ENCODE results near the gene PELI1.

Gene PELI1

DNA sequence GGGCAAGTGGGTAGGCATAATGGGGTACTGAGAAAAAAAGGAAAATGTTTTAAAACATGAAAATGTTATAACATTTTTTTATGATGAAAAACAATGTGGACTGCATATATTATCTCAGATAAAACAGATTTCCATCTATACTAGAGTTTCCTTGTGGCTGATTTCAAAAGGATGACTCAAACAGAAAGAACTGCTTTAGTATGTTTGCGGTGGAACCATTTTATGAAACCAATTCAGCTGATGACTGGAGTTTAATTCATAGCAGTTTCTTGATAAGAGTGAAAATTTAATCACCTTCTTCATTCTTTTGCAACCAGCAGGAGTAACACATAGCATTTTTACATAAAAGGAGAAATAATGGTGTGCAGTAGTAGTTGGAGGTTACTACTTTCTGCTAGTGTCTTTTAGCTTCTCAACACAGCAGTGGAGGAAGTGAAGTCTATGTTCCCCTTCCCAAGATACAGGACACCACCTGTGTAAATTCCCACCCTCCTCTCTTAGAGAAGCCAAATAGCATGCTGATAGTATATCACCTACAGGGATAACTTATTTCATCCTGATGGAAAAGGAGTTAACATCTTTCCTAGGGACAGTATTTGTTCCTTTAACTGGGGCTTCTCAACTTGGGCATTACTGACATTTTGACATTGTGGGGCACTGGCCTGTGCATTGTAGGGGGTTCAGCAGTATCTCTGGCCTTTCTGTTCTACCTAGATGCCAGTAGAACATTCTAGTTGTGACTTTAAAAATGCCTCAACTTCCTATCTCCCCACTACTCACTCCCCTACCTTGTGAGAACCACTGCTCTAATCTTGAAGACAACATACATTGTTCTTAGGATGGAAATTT is 29.9 kb downstream of the PELI1 start:
- Histone ChIP-seq H3K4me1 (peaks cover 0 to 89% (median 29%) of the 10 kb centered on the region in 4 donors), H3K9me3 (no peaks in the 10 kb centered on the region), H3K4me3 (no peak overlapping the region), H3K36me3 (no peaks in the 10 kb centered on the region), H3K27me3 (no peaks in the 10 kb centered on the region), H3K27ac (no peak overlapping the region)
- TF ChIP-seq, protein P1, sequence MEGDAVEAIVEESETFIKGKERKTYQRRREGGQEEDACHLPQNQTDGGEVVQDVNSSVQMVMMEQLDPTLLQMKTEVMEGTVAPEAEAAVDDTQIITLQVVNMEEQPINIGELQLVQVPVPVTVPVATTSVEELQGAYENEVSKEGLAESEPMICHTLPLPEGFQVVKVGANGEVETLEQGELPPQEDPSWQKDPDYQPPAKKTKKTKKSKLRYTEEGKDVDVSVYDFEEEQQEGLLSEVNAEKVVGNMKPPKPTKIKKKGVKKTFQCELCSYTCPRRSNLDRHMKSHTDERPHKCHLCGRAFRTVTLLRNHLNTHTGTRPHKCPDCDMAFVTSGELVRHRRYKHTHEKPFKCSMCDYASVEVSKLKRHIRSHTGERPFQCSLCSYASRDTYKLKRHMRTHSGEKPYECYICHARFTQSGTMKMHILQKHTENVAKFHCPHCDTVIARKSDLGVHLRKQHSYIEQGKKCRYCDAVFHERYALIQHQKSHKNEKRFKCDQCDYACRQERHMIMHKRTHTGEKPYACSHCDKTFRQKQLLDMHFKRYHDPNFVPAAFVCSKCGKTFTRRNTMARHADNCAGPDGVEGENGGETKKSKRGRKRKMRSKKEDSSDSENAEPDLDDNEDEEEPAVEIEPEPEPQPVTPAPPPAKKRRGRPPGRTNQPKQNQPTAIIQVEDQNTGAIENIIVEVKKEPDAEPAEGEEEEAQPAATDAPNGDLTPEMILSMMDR (IDR thresholded peaks at IDR 0.05) = no peak
- intact Hi-C loops (cut with DNase I; ENCODE audit: low total_unique reads) = no loop called here
- no peak for DNase-seq

DNA sequence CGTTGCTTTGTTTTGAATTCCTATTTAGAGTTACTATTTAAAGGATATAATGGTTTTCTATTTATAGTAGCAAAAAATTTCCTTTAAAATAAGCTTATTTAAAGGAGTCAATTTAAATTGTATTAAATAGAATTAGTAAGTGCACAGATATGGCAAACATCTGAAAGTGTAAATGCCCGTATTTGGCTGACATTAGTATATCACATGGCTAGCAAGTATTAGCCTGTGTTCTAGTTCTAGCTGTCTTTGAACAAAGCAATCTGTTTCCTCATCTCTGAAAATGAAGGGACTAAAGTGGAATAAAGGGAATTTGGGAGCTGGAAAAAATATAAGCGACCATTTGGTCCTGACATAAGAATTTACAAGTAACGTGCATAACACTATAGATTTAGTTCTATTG is 32.2 kb downstream of the PELI1 start:
- TF ChIP-seq, protein P1 (IDR thresholded peaks at IDR 0.05) = no peak
- Histone ChIP-seq H3K4me3 (no peak overlapping the region), H3K27ac (no peak overlapping the region), H3K27me3 (no peaks in the 10 kb centered on the region), H3K36me3 (peaks cover 8 to 9% (median 9%) of the 10 kb centered on the region in 3 donors), H3K4me1 (peaks cover 0 to 78% (median 36%) of the 10 kb centered on the region in 4 donors), H3K9me3 (no peaks in the 10 kb centered on the region)
- no peak for DNase-seq
- intact Hi-C loops (cut with DNase I; ENCODE audit: low total_unique reads) = no loop called here

DNA sequence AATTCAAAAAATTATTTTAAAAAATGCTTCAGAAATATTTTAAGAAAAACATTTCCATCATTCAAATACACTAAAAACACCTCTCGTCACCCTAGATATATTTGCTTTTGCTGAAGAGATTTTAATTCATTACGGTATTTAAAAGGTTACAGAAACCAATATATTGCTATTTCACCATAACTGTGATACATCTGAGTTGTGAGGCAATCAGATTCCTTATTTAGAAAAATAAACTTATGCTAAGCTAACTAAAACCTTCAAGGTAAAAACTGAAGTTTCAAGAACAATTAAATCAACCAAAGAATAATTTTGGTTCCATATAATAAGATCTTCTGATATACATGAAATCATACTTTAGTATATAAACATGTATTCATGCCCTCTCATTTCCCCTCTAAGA is 32.8 kb downstream of the PELI1 start:
- H3K4me1 ChIP-seq = peaks cover 0 to 73% (median 30%) of the 10 kb centered on the region in 4 donors
- H3K27me3 ChIP-seq = no peaks in the 10 kb centered on the region
- H3K36me3 ChIP-seq = peaks cover 12 to 15% (median 14%) of the 10 kb centered on the region in 3 donors
- no peak overlapping the region for H3K4me3 ChIP-seq
- H3K27ac ChIP-seq = no peak overlapping the region
- no peaks in the 10 kb centered on the region for H3K9me3 ChIP-seq
- no peak for DNase-seq
- TF ChIP-seq, protein P1 (IDR thresholded peaks at IDR 0.05) = no peak
- intact Hi-C loops (cut with DNase I; ENCODE audit: low total_unique reads) = no loop called here

DNA sequence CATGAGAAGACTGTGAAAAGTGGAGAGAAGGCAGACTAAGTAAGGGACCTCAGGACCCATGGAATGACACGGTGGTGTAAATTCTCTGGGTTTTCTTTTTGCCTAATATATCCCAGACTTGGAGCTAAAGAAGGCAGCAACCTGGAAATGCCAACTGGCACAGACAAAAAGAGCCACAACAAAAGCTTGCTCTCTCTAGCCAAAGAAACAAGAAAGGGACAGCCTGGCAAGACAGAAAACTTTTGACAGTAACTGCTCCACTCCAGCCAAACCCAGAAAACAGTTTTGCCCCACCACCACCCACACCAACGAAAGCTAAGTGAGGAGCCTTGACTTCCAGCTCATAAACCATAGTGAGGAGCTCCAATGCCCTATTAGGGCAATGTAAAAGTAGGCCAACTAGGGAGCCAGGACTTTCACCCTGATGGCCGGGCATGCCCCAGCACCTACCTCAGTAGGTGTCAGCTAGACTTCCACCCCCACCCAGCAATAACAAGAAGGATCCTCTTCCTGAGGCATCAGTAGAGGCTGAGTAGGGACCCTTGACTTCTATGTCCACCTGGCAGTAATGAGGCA is 35.5 kb downstream of the PELI1 start:
- H3K9me3 ChIP-seq = no peaks in the 10 kb centered on the region
- H3K36me3 ChIP-seq = peaks cover 12 to 21% (median 20%) of the 10 kb centered on the region in 3 donors
- no peak overlapping the region for H3K4me3 ChIP-seq
- intact Hi-C loops (cut with DNase I; ENCODE audit: low total_unique reads) = no loop called here
- peaks cover 0 to 62% (median 16%) of the 10 kb centered on the region in 4 donors for H3K4me1 ChIP-seq
- H3K27me3 ChIP-seq = no peaks in the 10 kb centered on the region
- DNase-seq = no peak
- no peak overlapping the region for H3K27ac ChIP-seq
- TF ChIP-seq, protein P1 (IDR thresholded peaks at IDR 0.05) = no peak

DNA sequence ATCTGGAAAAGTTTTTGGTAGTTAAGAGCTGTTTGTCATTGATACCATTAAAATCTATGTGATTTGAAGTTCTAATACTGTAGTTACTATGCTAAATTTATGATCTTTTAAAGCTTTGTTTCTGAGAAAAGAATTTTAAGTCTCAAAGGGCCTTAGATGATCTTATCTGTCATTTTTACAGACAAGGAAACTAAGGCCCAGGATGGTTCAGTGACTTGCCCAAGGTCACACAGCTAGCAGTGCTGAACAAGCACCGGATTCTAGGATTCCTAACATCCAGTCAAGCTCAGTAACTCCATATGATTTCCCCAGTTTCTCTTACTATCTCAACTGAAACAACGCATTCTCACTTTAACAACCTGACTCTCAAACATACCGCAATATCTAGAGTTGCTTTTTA is 37.7 kb downstream of the PELI1 start:
- TF ChIP-seq, protein P1 (IDR thresholded peaks at IDR 0.05) = no peak
- Histone ChIP-seq H3K4me1 (peaks cover 0 to 42% (median 13%) of the 10 kb centered on the region in 4 donors), H3K9me3 (no peaks in the 10 kb centered on the region), H3K27me3 (no peaks in the 10 kb centered on the region), H3K27ac (no peak overlapping the region), H3K36me3 (peaks cover 12 to 25% (median 21%) of the 10 kb centered on the region in 3 donors), H3K4me3 (no peak overlapping the region)
- no peak for DNase-seq
- intact Hi-C loops (cut with DNase I; ENCODE audit: low total_unique reads) = no loop called here

Data from tibial artery (tissue), 4 donors.